SK-N-SH treated with all-trans-retinoic acid at 6 μM for 48 hours (cell line): Measurements from ENCODE around the gene SLC7A6OS.

Source experiments
- ATAC-seq: fragments of 200-7000 bp; cut with Tn5 transposase; 3 replicates; pipeline ENCODE4 v1.9.1; 2020; ENCODE audit warnings: mild to moderate bottlenecking, moderate library complexity
- ARNTL ChIP-seq: fragments of 450-650 bp; formaldehyde crosslinking; IDR thresholded peaks from 2 replicates; pipeline ENCODE4 v1.5.0; 2020; ENCODE audit warnings: low read depth, mild to moderate bottlenecking, moderate library complexity, borderline replicate concordance
- BACH2 ChIP-seq: fragments of 250-450 bp; sonication (Bioruptor Pico); IDR thresholded peaks from 2 replicates; pipeline ENCODE4 v1.9.0; 2021; ENCODE audit warnings: mild to moderate bottlenecking, borderline replicate concordance
- CREB5 ChIP-seq: fragments of 250-450 bp; sonication (Bioruptor Pico); IDR thresholded peaks from 2 replicates; pipeline ENCODE4 v1.5.1; 2020; ENCODE audit warnings: low read depth, mild to moderate bottlenecking, moderate library complexity
- CSDC2 ChIP-seq: fragments of 250-450 bp; sonication (Bioruptor Pico); IDR thresholded peaks from 2 replicates; pipeline ENCODE4 v1.5.0; 2020; ENCODE audit warnings: mild to moderate bottlenecking, moderate library complexity
- CSRNP3 ChIP-seq: fragments of 250-450 bp; sonication (Bioruptor Pico); IDR thresholded peaks from 2 replicates; pipeline ENCODE4 v1.5.1; 2021; ENCODE audit warnings: mild to moderate bottlenecking, moderate library complexity
- ESRRG ChIP-seq: fragments of 250-450 bp; sonication (Bioruptor Pico); IDR thresholded peaks from 2 replicates; pipeline ENCODE4 v1.6.1; 2021; ENCODE audit warnings: mild to moderate bottlenecking
- GLIS3 ChIP-seq: fragments of 250-450 bp; sonication (Bioruptor Pico); IDR thresholded peaks from 2 replicates; pipeline ENCODE4 v1.5.0; 2020; ENCODE audit warnings: mild to moderate bottlenecking, moderate library complexity
- ISL1 ChIP-seq: fragments of 250-450 bp; sonication (Bioruptor Pico); IDR thresholded peaks from 2 replicates; pipeline ENCODE4 v2.1.2; 2022; ENCODE audit warnings: mild to moderate bottlenecking, moderate library complexity
- PATZ1 ChIP-seq: fragments of 250-450 bp; sonication (Bioruptor Pico); IDR thresholded peaks from 2 replicates; pipeline ENCODE4 v1.8.0; 2020; ENCODE audit warnings: mild to moderate bottlenecking, moderate library complexity, borderline replicate concordance
- POU6F1 ChIP-seq: fragments of 250-450 bp; sonication (Bioruptor Pico); IDR thresholded peaks from 2 replicates; pipeline ENCODE4 v1.8.0; 2021; ENCODE audit warnings: low read depth, mild to moderate bottlenecking, moderate library complexity, borderline replicate concordance
- PPARA ChIP-seq: fragments of 250-450 bp; sonication (Bioruptor Pico); IDR thresholded peaks from 2 replicates; pipeline ENCODE4 v1.5.0; 2020; ENCODE audit warnings: mild to moderate bottlenecking, borderline replicate concordance
- RARB ChIP-seq: fragments of 250-450 bp; sonication (Bioruptor Pico); IDR thresholded peaks from 2 replicates; pipeline ENCODE4 v1.8.0; 2021; ENCODE audit warnings: mild to moderate bottlenecking, moderate library complexity
- SNAI2 ChIP-seq: fragments of 250-450 bp; sonication (Bioruptor Pico); IDR thresholded peaks from 2 replicates; pipeline ENCODE4 v1.5.0; 2020; ENCODE audit warnings: mild to moderate bottlenecking, moderate library complexity
- TCF4 ChIP-seq: fragments of 250-450 bp; sonication (Bioruptor Pico); IDR thresholded peaks from 2 replicates; pipeline ENCODE4 v1.8.0; 2021; ENCODE audit warnings: mild to moderate bottlenecking, moderate library complexity, borderline replicate concordance
- TOX ChIP-seq: fragments of 250-450 bp; sonication (Bioruptor Pico); IDR thresholded peaks from 2 replicates; pipeline ENCODE4 v1.8.0; 2021; ENCODE audit warnings: mild to moderate bottlenecking, moderate library complexity, borderline replicate concordance
- TSHZ2 ChIP-seq: fragments of 250-450 bp; sonication (Bioruptor Pico); IDR thresholded peaks from 2 replicates; pipeline ENCODE4 v1.5.0; 2020; ENCODE audit warnings: mild to moderate bottlenecking, moderate library complexity
- ZC3H10 ChIP-seq: fragments of 250-450 bp; sonication (Bioruptor Pico); IDR thresholded peaks from 2 replicates; pipeline ENCODE4 v1.5.1; 2021; ENCODE audit warnings: mild to moderate bottlenecking, moderate library complexity
- ZFP3 ChIP-seq: fragments of 250-450 bp; sonication (Bioruptor Pico); IDR thresholded peaks from 2 replicates; pipeline ENCODE4 v1.5.0; 2020; ENCODE audit warnings: mild to moderate bottlenecking, moderate library complexity
- ZFP30 ChIP-seq: fragments of 450-650 bp; formaldehyde crosslinking; IDR thresholded peaks from 2 replicates; pipeline ENCODE4 v1.5.0; 2022; ENCODE audit warnings: mild to moderate bottlenecking, moderate library complexity
- ZNF565 ChIP-seq: fragments of 450-650 bp; formaldehyde crosslinking; conservative IDR thresholded peaks from 2 replicates; pipeline ENCODE4 v1.5.0; 2020; ENCODE audit warnings: low read depth, mild to moderate bottlenecking, moderate library complexity
- ZNF70 ChIP-seq: fragments of 450-650 bp; formaldehyde crosslinking; IDR thresholded peaks from 2 replicates; pipeline ENCODE4 v1.5.0; 2020; ENCODE audit warnings: mild to moderate bottlenecking, moderate library complexity
- ZNF8 ChIP-seq: fragments of 450-650 bp; formaldehyde crosslinking; IDR thresholded peaks from 2 replicates; pipeline ENCODE4 v1.5.0; 2020; ENCODE audit warnings: mild to moderate bottlenecking, moderate library complexity

Gene SLC7A6OS

GRCh38 chr16:68324780-68325357, 14.1 kb upstream of the SLC7A6OS start:
- no peak for TF ChIP-seq ISL1
- no peak for TF ChIP-seq RARB (CRISPR knock-in tag)
- TF ChIP-seq ZNF8 (CRISPR knock-in tag), result no peak
- TF ChIP-seq PATZ1 (CRISPR knock-in tag), result no peak
- TF ChIP-seq ZC3H10 (CRISPR knock-in tag), result no peak
- no peak for TF ChIP-seq ZNF565 (CRISPR knock-in tag)
- TF ChIP-seq ZNF70 (CRISPR knock-in tag), result no peak
- TF ChIP-seq BACH2 (CRISPR knock-in tag), result no peak
- no peak for TF ChIP-seq TOX (CRISPR knock-in tag)
- no peak for TF ChIP-seq POU6F1
- TF ChIP-seq ESRRG (CRISPR knock-in tag), result no peak
- TF ChIP-seq CREB5 (CRISPR knock-in tag), result no peak
- TF ChIP-seq SNAI2, result no peak
- TF ChIP-seq CSRNP3 (CRISPR knock-in tag), result no peak
- no peak for TF ChIP-seq TSHZ2 (CRISPR knock-in tag)
- no peak for ATAC-seq

GRCh38 chr16:68324336-68324735, 13.6 kb upstream of the SLC7A6OS start:
- TF ChIP-seq CREB5 (CRISPR knock-in tag) (no peak), PATZ1 (CRISPR knock-in tag) (no peak), ZC3H10 (CRISPR knock-in tag) (no peak), ARNTL (CRISPR knock-in tag) (no peak), ZNF8 (CRISPR knock-in tag) (no peak), RARB (CRISPR knock-in tag) (no peak), TOX (CRISPR knock-in tag) (no peak), ZFP30 (CRISPR knock-in tag) (no peak), ZNF70 (CRISPR knock-in tag) (no peak), PPARA (CRISPR knock-in tag) (no peak), ESRRG (CRISPR knock-in tag) (no peak), TSHZ2 (CRISPR knock-in tag) (no peak), ZNF565 (CRISPR knock-in tag) (no peak), ISL1 (no peak), ZFP3 (no peak), GLIS3 (CRISPR knock-in tag) (no peak), CSDC2 (CRISPR knock-in tag) (no peak), TCF4 (CRISPR knock-in tag) (no peak)
- TF ChIP-seq, all 23 proteins: peak for 0
- ATAC-seq, result no peak
